Stimulated activated memory B cell treated with anti-CD40 and anti-IgM and Interleukin-4, amounts not matched to agents 10 μg/mL and 1 μg/mL and 100 μg/mL, for 72 hours (primary cell): ENCODE measurements around the gene ORC1.

ENCODE experiments used
- ATAC-seq: fragments of 150-1000 bp; cut with Tn5 transposase; 2 replicates; pipeline ENCODE4 v1.10.0; 2021
- H3K27ac Mint-ChIP-seq: one replicate; pipeline ENCODE4 v1.8.0; 2022; ENCODE audit warnings: mild to moderate bottlenecking, mixed read lengths
- H3K27me3 Mint-ChIP-seq: one replicate; pipeline ENCODE4 v1.8.0; 2022; ENCODE audit warnings: mixed read lengths
- H3K36me3 Mint-ChIP-seq: one replicate; pipeline ENCODE4 v1.8.0; 2022; ENCODE audit warnings: mixed read lengths
- H3K4me1 Mint-ChIP-seq: one replicate; pipeline ENCODE4 v1.8.0; 2022; ENCODE audit warnings: mixed read lengths
- H3K4me3 Mint-ChIP-seq: one replicate; pipeline ENCODE4 v1.8.0; 2022; ENCODE audit warnings: mild to moderate bottlenecking, moderate library complexity, mixed read lengths
- H3K9me3 Mint-ChIP-seq: one replicate; pipeline ENCODE4 v1.8.0; 2022; ENCODE audit warnings: mixed read lengths

ORC1 gene

GRCh38 chr1:52404116-52404974 lies at the start of gene ORC1, which contains the start of gene PRPF38A:
Gene ORC1 (minus strand): TSS chr1:52404423. CDS start chr1:52402223, 2,200 bp downstream.
Gene PRPF38A (plus strand): TSS chr1:52404602. CDS start chr1:52404750, 148 bp downstream.
- Mint-ChIP-seq H3K27me3 (no peaks in the 10 kb centered on the region), H3K9me3 (no peaks in the 10 kb centered on the region), H3K4me1 (peaks cover 28% of the 10 kb centered on the region), H3K4me3 (peak within 1 kb of the TSS; percentile 99), H3K36me3 (peaks cover 24% of the 10 kb centered on the region), H3K27ac (peak within 1 kb of the TSS; percentile 87)
- peak; percentile 100 for ATAC-seq

- no peak overlapping the region for H3K27ac Mint-ChIP-seq
- H3K9me3 Mint-ChIP-seq: no peaks in the 10 kb centered on the region
- peaks cover 31% of the 10 kb centered on the region for H3K36me3 Mint-ChIP-seq
- H3K4me3 Mint-ChIP-seq: no peak overlapping the region
- no peaks in the 10 kb centered on the region for H3K4me1 Mint-ChIP-seq
- no peaks in the 10 kb centered on the region for H3K27me3 Mint-ChIP-seq
- ATAC-seq: no peak
These were observed 40.2 kb upstream of the ORC1 start for GRCh38 chr1:52444463-52444862.

GRCh38 chr1:52439976-52440375 lies 35.8 kb upstream of the ORC1 start:
- no peaks in the 10 kb centered on the region for H3K27me3 Mint-ChIP-seq
- ATAC-seq: no peak
- H3K4me1 Mint-ChIP-seq: no peaks in the 10 kb centered on the region
- no peaks in the 10 kb centered on the region for H3K9me3 Mint-ChIP-seq
- H3K36me3 Mint-ChIP-seq: peaks cover 57% of the 10 kb centered on the region
- no peak overlapping the region for H3K4me3 Mint-ChIP-seq
- H3K27ac Mint-ChIP-seq: no peak overlapping the region

- no peaks in the 10 kb centered on the region for H3K4me1 Mint-ChIP-seq
- no peak overlapping the region for H3K27ac Mint-ChIP-seq
These were observed 32.6 kb upstream of the ORC1 start for GRCh38 chr1:52436817-52437216.

GRCh38 chr1:52435650-52436049 lies 31.4 kb upstream of the ORC1 start:
- no peaks in the 10 kb centered on the region for H3K27me3 Mint-ChIP-seq
- no peaks in the 10 kb centered on the region for H3K4me1 Mint-ChIP-seq
- H3K9me3 Mint-ChIP-seq: no peaks in the 10 kb centered on the region
- no peak overlapping the region for H3K4me3 Mint-ChIP-seq
- no peak overlapping the region for H3K27ac Mint-ChIP-seq
- H3K36me3 Mint-ChIP-seq: peaks cover 75% of the 10 kb centered on the region
- ATAC-seq: no peak

More at GRCh38 chr1:52436817-52437216, 32.6 kb upstream of the ORC1 start:
- no peaks in the 10 kb centered on the region for H3K27me3 Mint-ChIP-seq
- no peak overlapping the region for H3K4me3 Mint-ChIP-seq
- H3K36me3 Mint-ChIP-seq: peaks cover 75% of the 10 kb centered on the region
- H3K9me3 Mint-ChIP-seq: no peaks in the 10 kb centered on the region
- no peak for ATAC-seq

- no peak overlapping the region for H3K27ac Mint-ChIP-seq
- H3K36me3 Mint-ChIP-seq: peaks cover 75% of the 10 kb centered on the region
These were observed 31.0 kb upstream of the ORC1 start for GRCh38 chr1:52435211-52435610.

GRCh38 chr1:52432807-52433206 lies 28.6 kb upstream of the ORC1 start:
- peak overlapping the region; percentile 63 for H3K27ac Mint-ChIP-seq

More at GRCh38 chr1:52435211-52435610, 31.0 kb upstream of the ORC1 start:
- no peak for ATAC-seq
- Mint-ChIP-seq H3K27me3 (no peaks in the 10 kb centered on the region), H3K9me3 (no peaks in the 10 kb centered on the region), H3K4me3 (no peak overlapping the region), H3K4me1 (no peaks in the 10 kb centered on the region)

GRCh38 chr1:52427152-52427551 lies 22.9 kb upstream of the ORC1 start:
- Mint-ChIP-seq H3K9me3 (no peaks in the 10 kb centered on the region), H3K27me3 (no peaks in the 10 kb centered on the region), H3K4me1 (peaks cover 26% of the 10 kb centered on the region), H3K27ac (peak overlapping the region; percentile 12), H3K36me3 (peaks cover 53% of the 10 kb centered on the region), H3K4me3 (no peak overlapping the region)
- ATAC-seq: no peak

More at GRCh38 chr1:52432807-52433206, 28.6 kb upstream of the ORC1 start:
- Mint-ChIP-seq H3K9me3 (no peaks in the 10 kb centered on the region), H3K4me3 (no peak overlapping the region), H3K36me3 (peaks cover 74% of the 10 kb centered on the region), H3K27me3 (no peaks in the 10 kb centered on the region), H3K4me1 (no peaks in the 10 kb centered on the region)
- no peak for ATAC-seq

- no peak for ATAC-seq
- Mint-ChIP-seq H3K4me3 (no peak overlapping the region), H3K36me3 (peaks cover 48% of the 10 kb centered on the region), H3K9me3 (no peaks in the 10 kb centered on the region), H3K4me1 (peaks cover 26% of the 10 kb centered on the region), H3K27me3 (no peaks in the 10 kb centered on the region), H3K27ac (peak overlapping the region; percentile 19)
These were observed 22.1 kb upstream of the ORC1 start for GRCh38 chr1:52426371-52426770.

GRCh38 chr1:52424813-52425212 lies 20.6 kb upstream of the ORC1 start:
- H3K4me3 Mint-ChIP-seq: no peak overlapping the region
- peaks cover 36% of the 10 kb centered on the region for H3K36me3 Mint-ChIP-seq
- H3K4me1 Mint-ChIP-seq: peaks cover 26% of the 10 kb centered on the region
- ATAC-seq: no peak
- no peak overlapping the region for H3K27ac Mint-ChIP-seq
- no peaks in the 10 kb centered on the region for H3K9me3 Mint-ChIP-seq
- no peaks in the 10 kb centered on the region for H3K27me3 Mint-ChIP-seq

GRCh38 chr1:52424231-52424636 lies 20.0 kb upstream of the ORC1 start:
- ATAC-seq: no peak
- Mint-ChIP-seq H3K4me3 (no peak overlapping the region), H3K36me3 (peaks cover 42% of the 10 kb centered on the region), H3K4me1 (peaks cover 26% of the 10 kb centered on the region), H3K27me3 (no peaks in the 10 kb centered on the region), H3K9me3 (no peaks in the 10 kb centered on the region), H3K27ac (peak overlapping the region; percentile 31)

GRCh38 chr1:52423771-52424170 lies 19.5 kb upstream of the ORC1 start:
- Mint-ChIP-seq H3K36me3 (peaks cover 41% of the 10 kb centered on the region), H3K27me3 (no peaks in the 10 kb centered on the region), H3K4me3 (no peak overlapping the region), H3K9me3 (no peaks in the 10 kb centered on the region), H3K4me1 (peaks cover 26% of the 10 kb centered on the region), H3K27ac (peak overlapping the region; percentile 31)
- ATAC-seq: no peak

- Mint-ChIP-seq H3K36me3 (peaks cover 38% of the 10 kb centered on the region), H3K27me3 (no peaks in the 10 kb centered on the region), H3K9me3 (no peaks in the 10 kb centered on the region), H3K4me3 (no peak overlapping the region), H3K27ac (no peak overlapping the region), H3K4me1 (peaks cover 26% of the 10 kb centered on the region)
- ATAC-seq: no peak
These were observed 18.8 kb upstream of the ORC1 start for GRCh38 chr1:52423055-52423454.

- H3K36me3 Mint-ChIP-seq: peaks cover 37% of the 10 kb centered on the region
- H3K4me1 Mint-ChIP-seq: peaks cover 17% of the 10 kb centered on the region
- no peaks in the 10 kb centered on the region for H3K9me3 Mint-ChIP-seq
- no peak for ATAC-seq
- H3K27ac Mint-ChIP-seq: no peak overlapping the region
- no peaks in the 10 kb centered on the region for H3K27me3 Mint-ChIP-seq
- no peak overlapping the region for H3K4me3 Mint-ChIP-seq
These were observed 16.5 kb upstream of the ORC1 start for GRCh38 chr1:52420713-52421112.

GRCh38 chr1:52416811-52417210 lies 12.6 kb upstream of the ORC1 start:
- H3K36me3 Mint-ChIP-seq: peaks cover 51% of the 10 kb centered on the region
- H3K4me3 Mint-ChIP-seq: no peak overlapping the region
- no peak for ATAC-seq
- H3K27me3 Mint-ChIP-seq: no peaks in the 10 kb centered on the region
- no peaks in the 10 kb centered on the region for H3K9me3 Mint-ChIP-seq
- H3K27ac Mint-ChIP-seq: no peak overlapping the region
- no peaks in the 10 kb centered on the region for H3K4me1 Mint-ChIP-seq

GRCh38 chr1:52414942-52415341 lies 10.7 kb upstream of the ORC1 start:
- no peak overlapping the region for H3K4me3 Mint-ChIP-seq
- ATAC-seq: no peak
- no peaks in the 10 kb centered on the region for H3K4me1 Mint-ChIP-seq
- peaks cover 61% of the 10 kb centered on the region for H3K36me3 Mint-ChIP-seq
- H3K27ac Mint-ChIP-seq: no peak overlapping the region
- no peaks in the 10 kb centered on the region for H3K27me3 Mint-ChIP-seq
- H3K9me3 Mint-ChIP-seq: no peaks in the 10 kb centered on the region
